Breast epithelium (tissue), 3 donors: ENCODE results near the gene ANKRD44.

Experiments used
- CTCF ChIP-seq, 3 donors: fragments of 450-650 bp; IDR thresholded peaks; one replicate each; pipeline ENCODE4 v1.5.1; 2016 to 2017; ENCODE audit warnings: antibody characterized with exemption in 3 of 3, mild to moderate bottlenecking in 3 of 3, moderate library complexity in 3 of 3
- POLR2A ChIP-seq: fragments of 450-650 bp; IDR thresholded peaks from one replicate; pipeline ENCODE4 v1.6.1; 2016; ENCODE audit warnings: antibody characterized with exemption, mild to moderate bottlenecking, moderate library complexity

- TF ChIP-seq CTCF (IDR thresholded peaks at IDR 0.05) (no peak), POLR2A (no peak)
These were observed 235.3 kb downstream of the ANKRD44 start for GRCh38 chr2:197075281-197075680.
